HepG2 (cell line): Measurements from ENCODE around the gene RNF123. TPM values are rescaled to one million over a fixed set of nuclear protein-coding genes. Genes with fewer than 3 reads are reported as not detected.

ENCODE experiments used
- ATAC-seq: fragments of 200-7000 bp; cut with Tn5 transposase; 3 replicates; pipeline ENCODE4 v1.9.1; 2020; ENCODE audit warnings: mild to moderate bottlenecking, moderate library complexity
- BruUV-seq: library from RNA; stranded (reverse); fragments of 400-500 nt; replicated peaks from 2 replicates; lab custom pipeline; 2021; lab: Mats Ljungman, UMichigan
- CTCF ChIA-PET: fragments of 300-600 bp; formaldehyde crosslinking; extraction: SDS; loops from one replicate; lab custom pipeline; 2021; ENCODE audit warnings: low total read pairs, inconsistent platforms, low intra/inter-chr PET ratio; lab: Yijun Ruan, JAX
- POLR2A ChIA-PET: fragments of 350-600 bp; sonication (Branson Sonifier 250); formaldehyde crosslinking; loops from one replicate; lab custom pipeline; 2020; ENCODE audit warnings: antibody characterized with exemption, inconsistent platforms; lab: Yijun Ruan, JAX
- DNase-seq: peaks from one replicate; pipeline ENCODE4 v3.0.0-alpha.2; 2015; ENCODE audit warnings: low spot score
- FAIRE-seq: peaks from 3 replicates; lab custom pipeline; 2011; peaks lifted over from hg19 to GRCh38; lab: Jason Lieb, UNC
- H2AFZ ChIP-seq: one replicate; pipeline ENCODE4 v1.6.1; 2011; ENCODE audit warnings: low read length, inconsistent platforms
- H3K27ac ChIP-seq: fragments of 300-600 bp; 3 replicates; pipeline ENCODE4 v1.8.0; 2011; ENCODE audit warnings: mixed run types, mild to moderate bottlenecking, mixed read lengths, low read length, inconsistent platforms; ENCODE audit not compliant: insufficient read depth; ENCODE audit errors: extremely low read length
- H3K27me3 ChIP-seq, 2 experiments: fragments of 200-600 bp in 1 of 2; 2 replicates in 1 of 2; 3 replicates in 1 of 2; pipeline versions ENCODE4 v1.6.0 to v1.8.0; 2011; ENCODE audit warnings: low read length in 2 of 2, mild to moderate bottlenecking in 2 of 2, moderate library complexity in 2 of 2, inconsistent platforms in 1 of 2; ENCODE audit not compliant: insufficient read depth in 2 of 2, control insufficient read depth in 1 of 2
- H3K36me3 ChIP-seq, 2 experiments: fragments of 200-600 bp in 1 of 2; replicated peaks in 1 of 2; 2 replicates in 1 of 2; 3 replicates in 1 of 2; pipeline versions ENCODE4 v1.5.1 to v1.8.0; 2011; ENCODE audit warnings: low read length in 2 of 2, inconsistent platforms in 1 of 2; ENCODE audit not compliant: insufficient read depth in 2 of 2, control insufficient read depth in 1 of 2
- H3K4me1 ChIP-seq: 2 replicates; pipeline ENCODE4 v1.5.1; 2012; ENCODE audit warnings: low read length, inconsistent platforms; ENCODE audit not compliant: insufficient read depth
- H3K4me2 ChIP-seq: 2 replicates; pipeline ENCODE4 v1.6.0; 2011; ENCODE audit warnings: low read depth, low read length, inconsistent platforms
- H3K4me3 ChIP-seq, 3 experiments: fragments of 200-600 bp in 1 of 3; sonication (generic), shearing (Covaris generic) in 1 of 3; replicated peaks in 1 of 3; 2 replicates each; pipeline ENCODE4 v1.5.1; 2011 to 2016; ENCODE audit warnings: low read length in 3 of 3, inconsistent platforms in 2 of 3, low read depth in 2 of 3, mild to moderate bottlenecking in 2 of 3, control low read depth in 1 of 3, mixed read lengths in 1 of 3; ENCODE audit not compliant: insufficient read depth in 1 of 3
- H3K79me2 ChIP-seq: one replicate; pipeline ENCODE4 v1.6.1; 2011; ENCODE audit warnings: low read length, inconsistent platforms; ENCODE audit not compliant: insufficient read depth
- H3K9ac ChIP-seq: 2 replicates; pipeline ENCODE4 v1.6.0; 2011; ENCODE audit warnings: mild to moderate bottlenecking, low read depth, low read length, inconsistent platforms; ENCODE audit not compliant: insufficient read depth
- H3K9me3 ChIP-seq: 2 replicates; pipeline ENCODE4 v1.5.1; 2012; ENCODE audit warnings: mild to moderate bottlenecking, low read length
- H4K20me1 ChIP-seq: 2 replicates; pipeline ENCODE4 v1.6.0; 2011; ENCODE audit warnings: inconsistent platforms, mild to moderate bottlenecking, low read length, moderate library complexity; ENCODE audit not compliant: insufficient read depth
- BRCA1 ChIP-seq: sonication (generic); formaldehyde crosslinking; IDR thresholded peaks from 2 replicates; pipeline ENCODE4 v1.4.0; 2020; ENCODE audit warnings: missing genetic modification reagents
- CBX2 ChIP-seq, 2 experiments: fragments of 200-600 bp in 1 of 2; sonication (generic); formaldehyde crosslinking in 1 of 2; IDR thresholded peaks; 2 replicates each; pipeline versions ENCODE4 v1.7.0 to v1.8.1; 2018 to 2022; ENCODE audit warnings: low read depth in 2 of 2, low read length in 1 of 2, mild to moderate bottlenecking in 1 of 2, missing genetic modification reagents in 1 of 2
- CEBPG ChIP-seq: IDR thresholded peaks from 2 replicates; pipeline ENCODE4 v1.6.1; 2016
- HES4 ChIP-seq: sonication (generic); formaldehyde crosslinking; IDR thresholded peaks from 2 replicates; pipeline ENCODE4 v1.9.0; 2021; ENCODE audit warnings: mild to moderate bottlenecking, missing genetic modification reagents, borderline replicate concordance
- KLF13 ChIP-seq: sonication (generic); formaldehyde crosslinking; IDR thresholded peaks from 2 replicates; pipeline ENCODE4 v1.4.0; 2020; ENCODE audit warnings: mild to moderate bottlenecking, missing genetic modification reagents
- MATR3 ChIP-seq: sonication (generic); formaldehyde crosslinking; IDR thresholded peaks from 2 replicates; pipeline ENCODE4 v1.4.0; 2020; ENCODE audit warnings: missing genetic modification reagents
- MTERF4 ChIP-seq: sonication (generic); formaldehyde crosslinking; IDR thresholded peaks from 2 replicates; pipeline ENCODE4 v1.8.0; 2023; ENCODE audit warnings: mild to moderate bottlenecking, missing genetic modification reagents
- NFAT5 ChIP-seq: sonication (generic); formaldehyde crosslinking; IDR thresholded peaks from 2 replicates; pipeline ENCODE4 v1.4.0; 2020; ENCODE audit warnings: missing genetic modification reagents
- NFE2 ChIP-seq: sonication (generic); formaldehyde crosslinking; IDR thresholded peaks from 2 replicates; pipeline ENCODE4 v1.4.0; 2020; ENCODE audit warnings: missing genetic modification reagents
- NFE2L2 ChIP-seq: fragments of 150-350 bp; IDR thresholded peaks from 2 replicates; pipeline ENCODE4 v1.6.1; 2014; ENCODE audit warnings: low read length
- NFIC ChIP-seq: IDR thresholded peaks from 2 replicates; pipeline ENCODE4 v1.6.1; 2012; ENCODE audit warnings: mild to moderate bottlenecking, low read length, inconsistent platforms
- SSRP1 ChIP-seq: IDR thresholded peaks from 2 replicates; pipeline ENCODE4 v1.6.1; 2016; ENCODE audit warnings: control low read depth
- ZNF615 ChIP-seq: sonication (generic); formaldehyde crosslinking; IDR thresholded peaks from 2 replicates; pipeline ENCODE4 v1.5.0; 2020; ENCODE audit warnings: mild to moderate bottlenecking, missing genetic modification reagents, borderline replicate concordance
- ZSCAN22 ChIP-seq: sonication (generic); formaldehyde crosslinking; IDR thresholded peaks from 2 replicates; pipeline ENCODE4 v1.4.0; 2020; ENCODE audit warnings: mild to moderate bottlenecking, missing genetic modification reagents
- ZZZ3 ChIP-seq: sonication (generic); formaldehyde crosslinking; IDR thresholded peaks from 2 replicates; pipeline ENCODE4 v1.4.0; 2020; ENCODE audit warnings: missing genetic modification reagents, mild to moderate bottlenecking, borderline replicate concordance
- WGBS: methylation state at CpG from one replicate; pipeline ENCODE4 v1.1.6; 2017; ENCODE audit warnings: low lambda C conversion rate; 5-methylcytosine and 5-hydroxymethylcytosine counted together
- in situ Hi-C: cut with HindIII; loops from 2 replicates; pipeline ENCODE4 v1.10.0; 2017; ENCODE audit warnings: low pct_unique_long_range_greater_than_20kb; ENCODE audit not compliant: extremely low pct_ligation_motif_present
- intact Hi-C: fragments of 100-400 bp; cut with micrococcal nuclease; formaldehyde crosslinking; loops from one replicate; pipeline ENCODE4 v1.10.0; 2022; ENCODE audit not compliant: unreplicated experiment
- polyA plus RNA-seq, 8 experiments: library from polyadenylated mRNA; depleted of rRNA in 3 of 8; stranded (reverse) in 7 of 8; unstranded in 1 of 8; fragments of >200 nt; fragmentation: Illumina TruSeq in 4 of 8; extraction: Trizol in 4 of 8; gene quantifications; 2 replicates each; pipeline versions ENCODE4 v1.2.1 to v1.2.3, GENCODE V29; 2011 to 2016; ENCODE audit warnings: low read depth in 4 of 8, missing spikeins in 1 of 8, mixed read lengths in 1 of 8; ENCODE audit not compliant: insufficient read depth in 1 of 8
- total RNA-seq, 5 experiments: library from RNA; depleted of rRNA; stranded (reverse); fragments of >200 nt; fragmentation: Illumina TruSeq; extraction: Trizol; gene quantifications; 2 replicates each; pipeline ENCODE4 v1.2.3, GENCODE V29; 2016; ENCODE audit warnings: low read depth in 1 of 5

RNF123 gene
- total and polyA plus RNA-seq, 2 of the 13 experiments (the other 11 are each of a cell fraction or from before 2014, with no cell fraction given), result 29.9 to 82.2 TPM

GRCh38 chr3:49649576-49649975 lies 39.8 kb upstream of the RNF123 start:
- no peaks in the 10 kb centered on the region for H3K9me3 ChIP-seq
- WGBS, result 100% methylated on average over 1 of the region's 1 CpG
- no peaks in the 10 kb centered on the region for H4K20me1 ChIP-seq
- no peak overlapping the region for H3K4me3 ChIP-seq
- ATAC-seq (peak; percentile 12; the same call in 2 of the 3 replicates), FAIRE-seq (no peak), DNase-seq (peak; percentile 25)
- intact Hi-C loops (no loop called here), in situ Hi-C loops (no loop called here)
- H3K27me3 ChIP-seq, result no peaks in the 10 kb centered on the region
- ChIA-PET CTCF (no interaction called here), POLR2A (no interaction called here)
- no peaks in the 10 kb centered on the region for H3K36me3 ChIP-seq
- TF ChIP-seq NFE2L2 (peak; percentile 76), NFIC (no peak), NFE2 (peak; percentile 71; the same call in 1 of the 2 replicates)
- no peaks in the 10 kb centered on the region for H3K79me2 ChIP-seq
- peaks cover 33% of the 10 kb centered on the region for H3K4me1 ChIP-seq
- H3K9ac ChIP-seq, result peak overlapping the region; percentile 22; the same call in 1 of the 2 replicates
- peak overlapping the region; percentile 44 for H3K27ac ChIP-seq
- no peak overlapping the region for H3K4me2 ChIP-seq
- no TSS peak for BruUV-seq
- H2AFZ ChIP-seq, result no peak overlapping the region

GRCh38 chr3:49650177-49650576 lies 39.2 kb upstream of the RNF123 start:
- H3K4me1 ChIP-seq, result peaks cover 33% of the 10 kb centered on the region
- H3K4me2 ChIP-seq, result no peak overlapping the region
- no peaks in the 10 kb centered on the region for H3K36me3 ChIP-seq
- H2AFZ ChIP-seq, result no peak overlapping the region
- no peaks in the 10 kb centered on the region for H3K79me2 ChIP-seq
- POLR2A ChIA-PET, result no interaction called here
- no TSS peak for BruUV-seq
- no peak overlapping the region for H3K9ac ChIP-seq
- no peaks in the 10 kb centered on the region for H3K9me3 ChIP-seq
- no peak for DNase-seq
- CTCF ChIA-PET, result no interaction called here
- ATAC-seq, result no peak
- no peak overlapping the region for H3K27ac ChIP-seq
- no peak for FAIRE-seq
- no peak overlapping the region for H3K4me3 ChIP-seq
- H4K20me1 ChIP-seq, result no peaks in the 10 kb centered on the region
- intact Hi-C loops (no loop called here), in situ Hi-C loops (no loop called here)
- 71% methylated on average over 1 of the region's 1 CpG for WGBS
- no peaks in the 10 kb centered on the region for H3K27me3 ChIP-seq
- TF ChIP-seq NFAT5, result no peak
- TF ChIP-seq KLF13, result no peak
- no peak for TF ChIP-seq ZNF615 (CRISPR knock-in tag)
- TF ChIP-seq MATR3, result no peak
- no peak for TF ChIP-seq SSRP1 (CRISPR knock-in tag)
- TF ChIP-seq MTERF4 (CRISPR knock-in tag), result no peak
- no peak for TF ChIP-seq CBX2 (IDR thresholded peaks at IDR 0.05; ENCODE audit: low read depth, low read length)
- no peak for TF ChIP-seq CBX2 (CRISPR knock-in tag; IDR thresholded peaks at IDR 0.05; ENCODE audit: low read depth)
- no peak for TF ChIP-seq ZSCAN22 (CRISPR knock-in tag)
- no peak for TF ChIP-seq HES4
- no peak for TF ChIP-seq CEBPG (CRISPR knock-in tag)
- no peak for TF ChIP-seq BRCA1 (CRISPR knock-in tag)
- TF ChIP-seq ZZZ3 (CRISPR knock-in tag), result no peak
